SK-N-SH treated with all-trans-retinoic acid at 6 μM for 48 hours (cell line): ENCODE data around the gene ZSCAN1.

ENCODE experiments used
- ARNTL ChIP-seq: fragments of 450-650 bp; formaldehyde crosslinking; IDR thresholded peaks from 2 replicates; pipeline ENCODE4 v1.5.0; 2020; ENCODE audit warnings: low read depth, mild to moderate bottlenecking, moderate library complexity, borderline replicate concordance
- OSR1 ChIP-seq: fragments of 250-450 bp; sonication (Bioruptor Pico); IDR thresholded peaks from 2 replicates; pipeline ENCODE4 v1.8.0; 2022; ENCODE audit warnings: moderate library complexity, mild to moderate bottlenecking, inconsistent platforms
- SNAI2 ChIP-seq: fragments of 250-450 bp; sonication (Bioruptor Pico); IDR thresholded peaks from 2 replicates; pipeline ENCODE4 v1.5.0; 2020; ENCODE audit warnings: mild to moderate bottlenecking, moderate library complexity
- TCF4 ChIP-seq: fragments of 250-450 bp; sonication (Bioruptor Pico); IDR thresholded peaks from 2 replicates; pipeline ENCODE4 v1.8.0; 2021; ENCODE audit warnings: mild to moderate bottlenecking, moderate library complexity, borderline replicate concordance
- ZFP3 ChIP-seq: fragments of 250-450 bp; sonication (Bioruptor Pico); IDR thresholded peaks from 2 replicates; pipeline ENCODE4 v1.5.0; 2020; ENCODE audit warnings: mild to moderate bottlenecking, moderate library complexity
- ZFP30 ChIP-seq: fragments of 450-650 bp; formaldehyde crosslinking; IDR thresholded peaks from 2 replicates; pipeline ENCODE4 v1.5.0; 2022; ENCODE audit warnings: mild to moderate bottlenecking, moderate library complexity
- ZNF565 ChIP-seq: fragments of 450-650 bp; formaldehyde crosslinking; conservative IDR thresholded peaks from 2 replicates; pipeline ENCODE4 v1.5.0; 2020; ENCODE audit warnings: low read depth, mild to moderate bottlenecking, moderate library complexity
- TF ChIP-seq, protein P1 (sequence below): fragments of 250-450 bp; sonication (Bioruptor Pico); IDR thresholded peaks from 2 replicates; pipeline ENCODE4 v1.5.1; 2020; ENCODE audit warnings: low read depth, mild to moderate bottlenecking, moderate library complexity
- TF ChIP-seq, protein P2 (sequence below): fragments of 250-450 bp; sonication (Bioruptor Pico); IDR thresholded peaks from 2 replicates; pipeline ENCODE4 v1.8.0; 2020; ENCODE audit warnings: mild to moderate bottlenecking, moderate library complexity, borderline replicate concordance
- TF ChIP-seq, protein P3 (sequence below): fragments of 250-450 bp; sonication (Bioruptor Pico); IDR thresholded peaks from 2 replicates; pipeline ENCODE4 v1.5.0; 2020; ENCODE audit warnings: mild to moderate bottlenecking, moderate library complexity

DNA sequence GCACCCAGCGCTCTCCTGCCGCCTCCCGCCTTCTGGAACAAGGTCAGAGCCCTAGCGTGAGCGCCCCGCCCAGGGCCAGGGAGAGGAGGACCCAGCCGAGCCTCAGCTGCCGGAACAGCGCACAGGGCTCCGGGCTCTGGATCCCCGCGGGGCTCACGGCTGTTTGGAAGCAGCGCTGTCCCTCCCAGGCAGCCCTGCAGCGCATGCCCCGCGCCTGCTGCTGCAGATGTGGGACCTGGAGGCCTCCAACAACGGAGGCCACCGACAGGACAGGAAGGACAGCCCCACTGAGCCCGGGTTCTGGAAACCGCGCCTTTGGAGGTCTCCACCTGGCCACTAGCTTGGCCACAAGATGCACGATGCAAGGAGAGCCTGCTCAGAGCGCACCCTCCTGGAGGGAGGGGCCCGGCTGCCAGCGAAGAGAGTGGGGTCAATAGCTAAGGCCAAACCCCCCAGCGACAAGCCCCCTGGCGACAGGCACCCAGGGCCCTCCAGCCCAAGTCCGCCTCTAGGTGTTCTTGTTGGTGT lies 51.6 kb downstream of the ZSCAN1 start:
- TF ChIP-seq, protein P1, sequence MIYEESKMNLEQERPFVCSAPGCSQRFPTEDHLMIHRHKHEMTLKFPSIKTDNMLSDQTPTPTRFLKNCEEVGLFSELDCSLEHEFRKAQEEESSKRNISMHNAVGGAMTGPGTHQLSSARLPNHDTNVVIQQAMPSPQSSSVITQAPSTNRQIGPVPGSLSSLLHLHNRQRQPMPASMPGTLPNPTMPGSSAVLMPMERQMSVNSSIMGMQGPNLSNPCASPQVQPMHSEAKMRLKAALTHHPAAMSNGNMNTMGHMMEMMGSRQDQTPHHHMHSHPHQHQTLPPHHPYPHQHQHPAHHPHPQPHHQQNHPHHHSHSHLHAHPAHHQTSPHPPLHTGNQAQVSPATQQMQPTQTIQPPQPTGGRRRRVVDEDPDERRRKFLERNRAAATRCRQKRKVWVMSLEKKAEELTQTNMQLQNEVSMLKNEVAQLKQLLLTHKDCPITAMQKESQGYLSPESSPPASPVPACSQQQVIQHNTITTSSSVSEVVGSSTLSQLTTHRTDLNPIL (CRISPR knock-in tag) = no peak
- TF ChIP-seq OSR1 (CRISPR knock-in tag) (no peak), ZFP30 (CRISPR knock-in tag) (no peak), ARNTL (CRISPR knock-in tag) (no peak), ZFP3 (CRISPR knock-in tag) (no peak), SNAI2 (CRISPR knock-in tag) (no peak), TCF4 (no peak), ZNF565 (CRISPR knock-in tag) (no peak)
- TF ChIP-seq, protein P2, sequence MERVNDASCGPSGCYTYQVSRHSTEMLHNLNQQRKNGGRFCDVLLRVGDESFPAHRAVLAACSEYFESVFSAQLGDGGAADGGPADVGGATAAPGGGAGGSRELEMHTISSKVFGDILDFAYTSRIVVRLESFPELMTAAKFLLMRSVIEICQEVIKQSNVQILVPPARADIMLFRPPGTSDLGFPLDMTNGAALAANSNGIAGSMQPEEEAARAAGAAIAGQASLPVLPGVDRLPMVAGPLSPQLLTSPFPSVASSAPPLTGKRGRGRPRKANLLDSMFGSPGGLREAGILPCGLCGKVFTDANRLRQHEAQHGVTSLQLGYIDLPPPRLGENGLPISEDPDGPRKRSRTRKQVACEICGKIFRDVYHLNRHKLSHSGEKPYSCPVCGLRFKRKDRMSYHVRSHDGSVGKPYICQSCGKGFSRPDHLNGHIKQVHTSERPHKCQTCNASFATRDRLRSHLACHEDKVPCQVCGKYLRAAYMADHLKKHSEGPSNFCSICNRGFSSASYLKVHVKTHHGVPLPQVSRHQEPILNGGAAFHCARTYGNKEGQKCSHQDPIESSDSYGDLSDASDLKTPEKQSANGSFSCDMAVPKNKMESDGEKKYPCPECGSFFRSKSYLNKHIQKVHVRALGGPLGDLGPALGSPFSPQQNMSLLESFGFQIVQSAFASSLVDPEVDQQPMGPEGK (CRISPR knock-in tag) = no peak
- TF ChIP-seq, protein P3, sequence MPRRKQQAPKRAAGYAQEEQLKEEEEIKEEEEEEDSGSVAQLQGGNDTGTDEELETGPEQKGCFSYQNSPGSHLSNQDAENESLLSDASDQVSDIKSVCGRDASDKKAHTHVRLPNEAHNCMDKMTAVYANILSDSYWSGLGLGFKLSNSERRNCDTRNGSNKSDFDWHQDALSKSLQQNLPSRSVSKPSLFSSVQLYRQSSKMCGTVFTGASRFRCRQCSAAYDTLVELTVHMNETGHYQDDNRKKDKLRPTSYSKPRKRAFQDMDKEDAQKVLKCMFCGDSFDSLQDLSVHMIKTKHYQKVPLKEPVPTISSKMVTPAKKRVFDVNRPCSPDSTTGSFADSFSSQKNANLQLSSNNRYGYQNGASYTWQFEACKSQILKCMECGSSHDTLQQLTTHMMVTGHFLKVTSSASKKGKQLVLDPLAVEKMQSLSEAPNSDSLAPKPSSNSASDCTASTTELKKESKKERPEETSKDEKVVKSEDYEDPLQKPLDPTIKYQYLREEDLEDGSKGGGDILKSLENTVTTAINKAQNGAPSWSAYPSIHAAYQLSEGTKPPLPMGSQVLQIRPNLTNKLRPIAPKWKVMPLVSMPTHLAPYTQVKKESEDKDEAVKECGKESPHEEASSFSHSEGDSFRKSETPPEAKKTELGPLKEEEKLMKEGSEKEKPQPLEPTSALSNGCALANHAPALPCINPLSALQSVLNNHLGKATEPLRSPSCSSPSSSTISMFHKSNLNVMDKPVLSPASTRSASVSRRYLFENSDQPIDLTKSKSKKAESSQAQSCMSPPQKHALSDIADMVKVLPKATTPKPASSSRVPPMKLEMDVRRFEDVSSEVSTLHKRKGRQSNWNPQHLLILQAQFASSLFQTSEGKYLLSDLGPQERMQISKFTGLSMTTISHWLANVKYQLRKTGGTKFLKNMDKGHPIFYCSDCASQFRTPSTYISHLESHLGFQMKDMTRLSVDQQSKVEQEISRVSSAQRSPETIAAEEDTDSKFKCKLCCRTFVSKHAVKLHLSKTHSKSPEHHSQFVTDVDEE = no peak
